Mucosa of stomach (tissue), 1 donor: ENCODE results near the gene PTPRR.

Experiments used
- H3K27me3 ChIP-seq: one replicate; pipeline ENCODE4 v1.7.0; 2013; ENCODE audit warnings: mild to moderate bottlenecking, low read length; ENCODE audit not compliant: control insufficient read depth, insufficient read depth
- H3K36me3 ChIP-seq: one replicate; pipeline ENCODE4 v1.7.0; 2013; ENCODE audit warnings: low read length; ENCODE audit not compliant: control insufficient read depth, insufficient read depth
- H3K4me1 ChIP-seq: one replicate; pipeline ENCODE4 v1.7.0; 2013; ENCODE audit warnings: mild to moderate bottlenecking, low read length; ENCODE audit not compliant: control insufficient read depth, insufficient read depth
- H3K4me3 ChIP-seq: one replicate; pipeline ENCODE4 v1.7.0; 2013; ENCODE audit warnings: low read length
- H3K9ac ChIP-seq: one replicate; pipeline ENCODE4 v1.7.0; 2013; ENCODE audit warnings: mild to moderate bottlenecking, low read length, moderate library complexity
- H3K9me3 ChIP-seq: one replicate; pipeline ENCODE4 v1.7.0; 2013; ENCODE audit warnings: mild to moderate bottlenecking, low read length, moderate library complexity; ENCODE audit not compliant: control insufficient read depth
- donor health status: Pancreatic carcinoma.

PTPRR gene

GRCh38 chr12:70598467-70599193 is 321.9 kb downstream of the PTPRR start:
- Histone ChIP-seq H3K4me1 (peaks cover 11% of the 10 kb centered on the region), H3K27me3 (no peaks in the 10 kb centered on the region), H3K9me3 (no peaks in the 10 kb centered on the region), H3K9ac (no peak overlapping the region), H3K4me3 (no peak overlapping the region), H3K36me3 (no peaks in the 10 kb centered on the region)

GRCh38 chr12:70592664-70593063 is 327.9 kb downstream of the PTPRR start:
- no peaks in the 10 kb centered on the region for H3K9me3 ChIP-seq
- H3K27me3 ChIP-seq: no peaks in the 10 kb centered on the region
- H3K4me3 ChIP-seq: no peak overlapping the region
- H3K9ac ChIP-seq: no peak overlapping the region
- H3K36me3 ChIP-seq: no peaks in the 10 kb centered on the region
- H3K4me1 ChIP-seq: no peaks in the 10 kb centered on the region

GRCh38 chr12:70590549-70591226 is 329.9 kb downstream of the PTPRR start:
- no peaks in the 10 kb centered on the region for H3K4me1 ChIP-seq
- no peaks in the 10 kb centered on the region for H3K9me3 ChIP-seq
- H3K9ac ChIP-seq: no peak overlapping the region
- H3K4me3 ChIP-seq: no peak overlapping the region
- H3K27me3 ChIP-seq: no peaks in the 10 kb centered on the region
- no peaks in the 10 kb centered on the region for H3K36me3 ChIP-seq

- Histone ChIP-seq H3K27me3 (no peaks in the 10 kb centered on the region), H3K4me1 (no peaks in the 10 kb centered on the region), H3K4me3 (no peak overlapping the region), H3K9ac (no peak overlapping the region), H3K9me3 (no peaks in the 10 kb centered on the region), H3K36me3 (no peaks in the 10 kb centered on the region)
Measured at GRCh38 chr12:70590051-70590450, 330.5 kb downstream of the PTPRR start.
